ENCODE measurements around the gene RBM19.

GRCh38 chr12:113957627-113958026, 8.5 kb downstream of the RBM19 start:
- TF ChIP-seq EZH2phosphoT487 (IDR thresholded peaks at IDR 0.05; ENCODE audit: borderline replicate concordance, low read length) (no peak), CTCF (conservative IDR thresholded peaks at IDR 0.05; ENCODE audit: low read depth, low read length) (no peak), EZH2 (IDR thresholded peaks at IDR 0.05; ENCODE audit: low read length, unreplicated experiment) (no peak)

All from PC-3 (cell line).